GM06990 (cell line): ENCODE measurements around the gene MAP3K10.

Experiments used
- DNase-seq: peaks from one replicate; pipeline ENCODE4 v3.0.0-alpha.2; 2011; ENCODE audit not compliant: insufficient read length; ENCODE audit errors: extremely low read depth
- H3K27me3 ChIP-seq: replicated peaks from 2 replicates; pipeline ENCODE4 v1.6.0; 2011; ENCODE audit warnings: low read length; ENCODE audit not compliant: control insufficient read depth, insufficient read depth
- H3K36me3 ChIP-seq: 2 replicates; pipeline ENCODE4 v1.5.1; 2011; ENCODE audit warnings: low read length; ENCODE audit not compliant: control insufficient read depth, insufficient read depth
- H3K4me3 ChIP-seq: replicated peaks from 2 replicates; pipeline ENCODE4 v1.5.1; 2011; ENCODE audit warnings: low read depth, mild to moderate bottlenecking, control low read depth, low read length
- CTCF ChIP-seq: IDR thresholded peaks from 2 replicates; pipeline ENCODE4 v1.5.1; 2011; ENCODE audit warnings: low read length, control low read depth, mild to moderate bottlenecking, inconsistent platforms; ENCODE audit not compliant: insufficient read depth, poor library complexity, severe bottlenecking

The MAP3K10 gene

GRCh38 chr19:40221858-40222619 is 30.8 kb downstream of the MAP3K10 start:
- peak; percentile 65 for TF ChIP-seq CTCF
- Histone ChIP-seq H3K27me3 (no peaks in the 10 kb centered on the region; the same call in none of the 2 replicates), H3K4me3 (no peak overlapping the region), H3K36me3 (no peaks in the 10 kb centered on the region)
- DNase-seq = no peak

DNA sequence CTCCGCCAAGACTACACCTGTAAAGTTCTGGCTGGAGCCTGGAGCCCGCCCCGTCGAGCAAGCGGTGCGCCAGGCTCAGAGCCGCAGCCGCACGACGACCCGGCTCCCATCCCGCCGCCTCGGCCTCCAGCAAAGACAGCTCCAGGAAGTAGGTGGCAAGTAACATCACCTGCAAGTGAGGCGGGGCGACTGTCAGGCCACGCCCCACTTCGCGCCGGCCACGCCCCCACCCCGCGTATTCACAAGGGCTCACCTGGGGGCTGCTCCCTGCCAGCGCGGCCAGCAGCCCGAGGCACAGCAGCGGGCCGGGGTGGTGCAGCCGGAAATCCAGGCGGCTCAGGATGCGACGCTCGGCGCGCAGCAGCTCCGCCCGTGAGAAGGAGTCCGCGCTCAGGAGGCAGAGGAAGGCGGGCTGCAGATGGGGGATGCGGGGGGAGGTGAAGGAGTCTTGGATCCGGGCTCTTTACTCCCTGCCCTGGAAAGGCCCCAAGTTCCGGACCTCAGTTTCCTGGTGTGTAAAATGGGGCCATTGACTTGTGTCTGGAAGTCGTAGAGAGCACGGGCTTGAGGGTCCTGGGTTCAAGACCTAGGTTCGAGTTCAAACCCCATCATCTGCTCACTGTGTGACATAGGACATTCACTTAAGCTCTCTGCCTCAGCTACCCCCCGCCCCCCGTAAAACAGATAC is 32.1 kb downstream of the MAP3K10 start:
- Histone ChIP-seq H3K4me3 (no peak overlapping the region), H3K27me3 (no peaks in the 10 kb centered on the region; the same call in none of the 2 replicates), H3K36me3 (no peaks in the 10 kb centered on the region)
- TF ChIP-seq CTCF = no peak
- no peak for DNase-seq

- no peak for DNase-seq
- H3K4me3 ChIP-seq = no peak overlapping the region
- no peak for TF ChIP-seq CTCF
- H3K36me3 ChIP-seq = no peaks in the 10 kb centered on the region
- no peaks in the 10 kb centered on the region; the same call in 1 of the 2 replicates for H3K27me3 ChIP-seq
Observed at GRCh38 chr19:40224342-40225150, 33.3 kb downstream of the MAP3K10 start.

DNA sequence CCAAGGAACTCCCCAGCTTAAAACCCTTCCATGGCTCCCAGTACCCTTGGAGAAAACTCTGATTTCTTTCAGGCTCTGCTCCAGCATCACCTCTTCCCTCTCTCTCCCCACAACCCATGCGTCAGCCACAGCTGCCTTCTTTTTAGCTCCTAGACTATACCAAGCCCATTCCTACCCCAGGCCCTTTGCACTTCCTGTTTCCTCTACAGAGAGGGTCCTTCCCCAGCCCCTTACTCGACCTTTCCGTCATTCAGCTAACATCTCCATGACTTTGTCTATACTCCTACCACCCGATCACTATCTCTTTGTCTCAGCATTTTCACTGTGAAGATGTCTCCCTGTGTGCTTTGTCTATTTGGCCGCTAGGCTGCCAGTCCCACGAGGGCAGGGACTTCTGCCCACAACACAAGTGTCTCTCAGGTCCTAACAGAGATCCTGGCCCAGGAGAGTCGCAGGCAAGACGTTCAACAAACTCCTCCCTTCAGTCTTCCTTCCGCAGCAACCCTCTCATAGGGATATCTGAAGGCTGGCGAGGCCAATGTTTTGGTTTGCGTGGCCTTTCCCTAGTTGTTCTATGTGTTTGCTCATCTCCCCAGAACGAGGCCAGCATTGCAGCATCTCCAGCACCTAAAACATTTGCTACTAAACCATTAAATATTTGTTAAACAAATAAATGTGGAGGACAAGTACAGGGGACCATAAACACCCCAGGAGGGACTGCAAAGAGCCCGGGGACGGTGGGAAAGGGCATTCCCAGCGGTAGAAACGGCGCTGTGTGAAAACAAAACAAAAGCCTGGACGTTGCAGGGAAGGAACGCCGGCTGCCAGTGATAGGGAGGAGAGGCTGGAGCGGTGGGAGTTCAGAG is 34.4 kb downstream of the MAP3K10 start:
- DNase-seq = no peak
- H3K36me3 ChIP-seq = no peaks in the 10 kb centered on the region
- peak overlapping the region; percentile 12; the same call in 1 of the 2 replicates for H3K4me3 ChIP-seq
- H3K27me3 ChIP-seq = no peaks in the 10 kb centered on the region; the same call in 1 of the 2 replicates
- TF ChIP-seq CTCF = peak; percentile 52

- no peak for TF ChIP-seq CTCF
- no peaks in the 10 kb centered on the region; the same call in none of the 2 replicates for H3K36me3 ChIP-seq
- no peak overlapping the region for H3K4me3 ChIP-seq
- H3K27me3 ChIP-seq = no peaks in the 10 kb centered on the region; the same call in 1 of the 2 replicates
- DNase-seq = no peak
Observed at GRCh38 chr19:40228346-40228745, 37.1 kb downstream of the MAP3K10 start.
